Endothelial cell of umbilical vein (primary cell): ENCODE data around the gene C9orf152. TPM values are rescaled to one million over a fixed set of nuclear protein-coding genes. Genes with fewer than 3 reads are reported as not detected.

ENCODE experiments used
- Bru-seq: library from RNA; stranded (reverse); fragments of 400-500 nt; gene quantifications from one replicate; lab custom pipeline; 2021; lab: Mats Ljungman, UMichigan
- BruChase-seq, 2 experiments: library from RNA; stranded (reverse); fragments of 400-500 nt; gene quantifications; one replicate each; lab custom pipeline; 2021; lab: Mats Ljungman, UMichigan
- BruUV-seq: library from RNA; stranded (reverse); fragments of 400-500 nt; replicated peaks from 2 replicates; lab custom pipeline; 2021; lab: Mats Ljungman, UMichigan
- CTCF ChIA-PET: fragments of 300-600, 350-600 bp; sonication (Branson Sonifier 250); formaldehyde crosslinking; loops from one replicate; lab custom pipeline; 2021; ENCODE audit warnings: antibody characterized with exemption, inconsistent platforms; lab: Charles Lee
- POLR2A ChIA-PET: fragments of 300-600, 350-600 bp; sonication (Branson Sonifier 250); formaldehyde crosslinking; loops from one replicate; lab custom pipeline; 2021; ENCODE audit warnings: antibody characterized with exemption, inconsistent platforms; lab: Charles Lee
- DNase-seq: peaks from one replicate; pipeline ENCODE4 v3.0.0-alpha.2; 2011; ENCODE audit warnings: low read depth, low spot score
- FAIRE-seq: peaks from 2 replicates; lab custom pipeline; 2011; peaks lifted over from hg19 to GRCh38; lab: Jason Lieb, UNC
- H2AFZ ChIP-seq: 2 replicates; pipeline ENCODE4 v1.6.0; 2012; ENCODE audit warnings: low read depth, low read length, control low read depth, inconsistent platforms
- H3K27ac ChIP-seq: 2 replicates; pipeline ENCODE4 v1.5.1; 2011; ENCODE audit warnings: low read depth, mild to moderate bottlenecking, control low read depth, low read length, moderate library complexity; ENCODE audit not compliant: insufficient read depth
- H3K27me3 ChIP-seq, 2 experiments: 2 replicates each; pipeline versions ENCODE4 v1.6.0 to v1.6.1; 2011; ENCODE audit warnings: low read length in 2 of 2, mixed read lengths in 1 of 2; ENCODE audit not compliant: control insufficient read depth in 2 of 2, insufficient read depth in 2 of 2
- H3K36me3 ChIP-seq, 2 experiments: 2 replicates in 1 of 2; 3 replicates in 1 of 2; pipeline ENCODE4 v1.5.1; 2011; ENCODE audit warnings: low read length in 2 of 2, mild to moderate bottlenecking in 1 of 2, moderate library complexity in 1 of 2; ENCODE audit not compliant: control insufficient read depth in 2 of 2, insufficient read depth in 2 of 2; ENCODE audit errors: extremely low read depth in 1 of 2
- H3K4me1 ChIP-seq: 3 replicates; pipeline ENCODE4 v1.5.1; 2011; ENCODE audit warnings: mild to moderate bottlenecking, low read length; ENCODE audit not compliant: control insufficient read depth, insufficient read depth; ENCODE audit errors: extremely low read depth
- H3K4me2 ChIP-seq: 2 replicates; pipeline ENCODE4 v1.6.1; 2011; ENCODE audit warnings: low read length, control low read depth, mixed read lengths; ENCODE audit not compliant: insufficient read depth
- H3K4me3 ChIP-seq, 3 experiments: fragments of 200-600 bp in 1 of 3; sonication (generic), shearing (Covaris generic) in 1 of 3; replicated peaks in 1 of 3; 2 replicates each; pipeline ENCODE4 v1.5.1; 2011 to 2016; ENCODE audit warnings: control low read depth in 3 of 3, low read length in 3 of 3, mild to moderate bottlenecking in 2 of 3, inconsistent platforms in 1 of 3, low read depth in 1 of 3, moderate library complexity in 1 of 3; ENCODE audit not compliant: insufficient read depth in 1 of 3
- H3K79me2 ChIP-seq: 2 replicates; pipeline ENCODE4 v1.6.0; 2012; ENCODE audit warnings: low read length, inconsistent platforms; ENCODE audit not compliant: control insufficient read depth, insufficient read depth
- H3K9ac ChIP-seq: replicated peaks from 2 replicates; pipeline ENCODE3; 2011; ENCODE audit warnings: low read length, control low read depth; ENCODE audit not compliant: insufficient read depth; ENCODE audit errors: extremely low read depth
- H3K9me1 ChIP-seq: replicated peaks from 3 replicates; pipeline ENCODE4 v1.6.0; 2011; ENCODE audit warnings: mild to moderate bottlenecking, low read length; ENCODE audit not compliant: control insufficient read depth, insufficient read depth; ENCODE audit errors: extremely low read depth
- H3K9me3 ChIP-seq: replicated peaks from 2 replicates; pipeline ENCODE4 v1.5.1; 2012; ENCODE audit warnings: low read length, inconsistent platforms; ENCODE audit not compliant: control insufficient read depth, insufficient read depth
- H4K20me1 ChIP-seq: replicated peaks from 2 replicates; pipeline ENCODE3; 2011; ENCODE audit warnings: mild to moderate bottlenecking, low read length; ENCODE audit not compliant: control insufficient read depth, insufficient read depth; ENCODE audit errors: extremely low read depth
- CTCF ChIP-seq, 2 donors: IDR thresholded peaks; 1 replicate in 1 of 2; 2 replicates in 1 of 2; pipeline ENCODE4 v1.5.1; 2011; ENCODE audit warnings: low read length in 2 of 2, mild to moderate bottlenecking in 2 of 2, moderate library complexity in 2 of 2, control low read depth in 1 of 2, inconsistent platforms in 1 of 2, low read depth in 1 of 2; ENCODE audit not compliant: insufficient read depth in 1 of 2; ENCODE audit errors: extremely low read depth in 1 of 2
- EZH2 ChIP-seq: IDR thresholded peaks from 2 replicates; pipeline ENCODE4 v1.6.1; 2012; ENCODE audit warnings: borderline replicate concordance, low read depth, mild to moderate bottlenecking, moderate library complexity, low read length, inconsistent platforms; ENCODE audit not compliant: severe bottlenecking
- FOS ChIP-seq: IDR thresholded peaks from 2 replicates; pipeline ENCODE4 v1.6.1; 2011; ENCODE audit warnings: mild to moderate bottlenecking, low read length, moderate library complexity, borderline replicate concordance; ENCODE audit not compliant: insufficient read depth
- GATA2 ChIP-seq: IDR thresholded peaks from 2 replicates; pipeline ENCODE4 v1.7.0; 2011; ENCODE audit warnings: low read depth, mild to moderate bottlenecking, moderate library complexity, mixed read lengths, low read length; ENCODE audit not compliant: insufficient read length, insufficient read depth
- JUN ChIP-seq: IDR thresholded peaks from 2 replicates; pipeline ENCODE4 v1.6.1; 2011; ENCODE audit warnings: borderline replicate concordance, low read depth; ENCODE audit not compliant: insufficient read length, insufficient read depth
- MAX ChIP-seq: IDR thresholded peaks from 2 replicates; pipeline ENCODE4 v1.6.1; 2011; ENCODE audit not compliant: insufficient read depth, insufficient read length
- MYC ChIP-seq: IDR thresholded peaks from one replicate; pipeline ENCODE4 v1.6.1; 2011; ENCODE audit warnings: mild to moderate bottlenecking, low read depth, low read length
- POLR2A ChIP-seq: IDR thresholded peaks from 2 replicates; pipeline ENCODE4 v1.6.1; 2012; ENCODE audit warnings: low read depth, mild to moderate bottlenecking, control low read depth, low read length
- POLR2AphosphoS5 ChIP-seq: IDR thresholded peaks from 2 replicates; pipeline ENCODE4 v1.6.1; 2012; ENCODE audit warnings: low read depth, mild to moderate bottlenecking, control low read depth, low read length, moderate library complexity; ENCODE audit not compliant: insufficient read depth
- dilution Hi-C: fragments of 300-500 bp; cut with MboI; formaldehyde crosslinking; loops from one replicate; pipeline ENCODE4 v1.15.0; 2019; ENCODE audit warnings: low sequenced_read_pairs; ENCODE audit not compliant: extremely low pct_ligation_motif_present
- intact Hi-C: fragments of 100-400 bp; cut with micrococcal nuclease; formaldehyde crosslinking; loops from one replicate; pipeline ENCODE4 v1.10.0; 2022
- long read RNA-seq: library from polyadenylated mRNA; stranded (forward); transcript quantifications from one replicate; pipeline ENCODE4 v2.0.0, GENCODE V29; 2021
- polyA minus RNA-seq, 3 experiments: library from RNA; depleted of rRNA, polyadenylated mRNA; stranded (reverse); fragments of >200 nt; gene quantifications; 1 replicate in 1 of 3; 2 replicates in 2 of 3; pipeline ENCODE4 v1.2.3, GENCODE V29; 2011
- polyA plus RNA-seq, 4 experiments: library from polyadenylated mRNA; depleted of rRNA in 3 of 4; stranded (reverse) in 3 of 4; unstranded in 1 of 4; fragments of >200 nt; gene quantifications; 2 replicates each; pipeline versions ENCODE4 v1.2.1 to v1.2.3, GENCODE V29; 2011 to 2012; ENCODE audit warnings: missing spikeins in 1 of 4
- total RNA-seq: library from RNA; stranded (reverse); gene quantifications from 2 replicates; pipeline ENCODE4 v1.2.3, GENCODE V29; 2021

The C9orf152 gene
- total RNA-seq (not detected in 2 replicates), polyA plus RNA-seq (not detected in 2 replicates), polyA minus RNA-seq (not detected in 2 replicates), Bru-seq, nascent RNA (percentile 5 among the genes with signal in this experiment), BruChase-seq, experiment 1, labeled RNA remaining after a 6-hour chase (percentile 17 among the genes with signal in this experiment), BruChase-seq, experiment 2, labeled RNA remaining after a 2-hour chase (percentile 17 among the genes with signal in this experiment)
- not detected in 2 replicates for polyA plus RNA-seq (2011; cell fraction: cytosol; rRNA removed)
- not detected in 2 replicates for polyA plus RNA-seq (2011; cell fraction: nucleus; rRNA removed)
- 0.10 and 0.15 TPM in 2 replicates for polyA plus RNA-seq (2012)
- polyA minus RNA-seq (2011; cell fraction: cytosol; rRNA and poly(A)+ RNA removed), result not detected
- polyA minus RNA-seq (2011; cell fraction: nucleus; rRNA and poly(A)+ RNA removed), result not detected in 2 replicates
- long read RNA-seq, partial matches to known transcripts, result 0 of 1 reads
- long read RNA-seq, other reads (novel, unspliced or antisense), result 1 of 1 reads

GRCh38 chr9:110208031-110208430, at the start of gene C9orf152:
TSS of gene C9orf152 (minus strand) at chr9:110208159. CDS start at chr9:110207579, 580 bp downstream.
- Histone ChIP-seq H3K36me3 (no peaks in the 10 kb centered on the region), H2AFZ (no peak within 1 kb of the TSS), H3K27me3 (peaks cover 6 to 13% of the 10 kb centered on the region in 2 experiments), H3K79me2 (no peaks in the 10 kb centered on the region), H3K4me3 (no peak within 1 kb of the TSS), H3K9me1 (no peaks in the 10 kb centered on the region), H3K4me1 (no peaks in the 10 kb centered on the region), H4K20me1 (no peaks in the 10 kb centered on the region), H3K27ac (no peak within 1 kb of the TSS), H3K9me3 (no peaks in the 10 kb centered on the region), H3K9ac (no peak within 1 kb of the TSS), H3K4me2 (no peak within 1 kb of the TSS)
- TF ChIP-seq FOS (no peak), MAX (no peak), JUN (no peak), CTCF (IDR thresholded peaks at IDR 0.05; ENCODE audit: extremely low read depth in 1 of 2, insufficient read depth in 1 of 2, low read depth in 1 of 2, low read length in 2 of 2) (no peak), MYC (no peak), GATA2 (no peak), POLR2A (no peak), POLR2AphosphoS5 (no peak), EZH2 (no peak)
- FAIRE-seq (no peak), DNase-seq (no peak)
- CTCF ChIA-PET, result interaction anchor here (0.8 to 1.3 kb wide), 3 partner anchors 9 to 25 kb away, joined by 3 to 5 read pairs (median 5); no protein-coding TSS in a partner anchor
- POLR2A ChIA-PET, result no interaction called here
- dilution Hi-C loops (no loop called here), intact Hi-C loops (no loop called here)
- no TSS peak for BruUV-seq
